Gastrocnemius medialis (tissue), 4 donors: ENCODE data around the gene MAN1C1.

Experiments
- POLR2A ChIP-seq, 2 donors: fragments of 450-650 bp; IDR thresholded peaks; one replicate each; pipeline ENCODE4 v1.6.1; 2017; ENCODE audit warnings: antibody characterized with exemption in 2 of 2, mild to moderate bottlenecking in 2 of 2, moderate library complexity in 2 of 2
- TF ChIP-seq, protein P1 (sequence below), 5 experiments: fragments of 450-650 bp in 3 of 5; fragments of 200-600 bp in 2 of 5; sonication (generic) in 2 of 5; IDR thresholded peaks in 4 of 5; conservative IDR thresholded peaks in 1 of 5; 1 replicate in 4 of 5; 2 replicates in 1 of 5; pipeline ENCODE4 v1.5.1; 2016 to 2019; ENCODE audit warnings: antibody characterized with exemption in 5 of 5, mild to moderate bottlenecking in 3 of 5, moderate library complexity in 3 of 5

DNA sequence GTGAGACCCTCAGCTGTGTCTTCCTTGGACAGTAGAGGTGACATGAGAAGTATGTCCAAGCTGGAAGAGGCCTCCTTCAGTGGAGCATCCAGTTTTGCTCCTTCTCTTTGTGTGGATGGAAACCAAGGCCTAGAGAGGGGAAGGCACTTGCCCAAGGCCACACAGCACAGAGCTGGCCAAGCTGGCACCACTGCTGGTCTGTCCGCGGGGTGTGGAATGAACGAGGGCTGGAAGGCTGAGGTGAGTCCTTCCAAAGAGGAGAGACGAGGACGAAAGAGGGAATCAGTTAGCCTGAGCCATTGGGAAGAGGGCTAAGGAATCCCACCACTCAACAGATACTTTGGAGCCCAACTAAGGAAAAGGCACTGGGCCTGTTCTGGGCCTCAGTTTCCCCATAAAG lies 155.6 kb downstream of the MAN1C1 start:
- no peak for TF ChIP-seq POLR2A (IDR thresholded peaks at IDR 0.05)
- TF ChIP-seq, protein P1, sequence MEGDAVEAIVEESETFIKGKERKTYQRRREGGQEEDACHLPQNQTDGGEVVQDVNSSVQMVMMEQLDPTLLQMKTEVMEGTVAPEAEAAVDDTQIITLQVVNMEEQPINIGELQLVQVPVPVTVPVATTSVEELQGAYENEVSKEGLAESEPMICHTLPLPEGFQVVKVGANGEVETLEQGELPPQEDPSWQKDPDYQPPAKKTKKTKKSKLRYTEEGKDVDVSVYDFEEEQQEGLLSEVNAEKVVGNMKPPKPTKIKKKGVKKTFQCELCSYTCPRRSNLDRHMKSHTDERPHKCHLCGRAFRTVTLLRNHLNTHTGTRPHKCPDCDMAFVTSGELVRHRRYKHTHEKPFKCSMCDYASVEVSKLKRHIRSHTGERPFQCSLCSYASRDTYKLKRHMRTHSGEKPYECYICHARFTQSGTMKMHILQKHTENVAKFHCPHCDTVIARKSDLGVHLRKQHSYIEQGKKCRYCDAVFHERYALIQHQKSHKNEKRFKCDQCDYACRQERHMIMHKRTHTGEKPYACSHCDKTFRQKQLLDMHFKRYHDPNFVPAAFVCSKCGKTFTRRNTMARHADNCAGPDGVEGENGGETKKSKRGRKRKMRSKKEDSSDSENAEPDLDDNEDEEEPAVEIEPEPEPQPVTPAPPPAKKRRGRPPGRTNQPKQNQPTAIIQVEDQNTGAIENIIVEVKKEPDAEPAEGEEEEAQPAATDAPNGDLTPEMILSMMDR (IDR thresholded peaks at IDR 0.05 in 4 of 5, conservative IDR thresholded peaks at IDR 0.05 in 1 of 5): no peak
